Measurements from ENCODE around the gene DPP6. TPM values are rescaled to one million over a fixed set of nuclear protein-coding genes. Genes with fewer than 3 reads are reported as not detected.

The DPP6 gene
- total RNA-seq, 4 donors from 2014 or later = 0.30 to 11.8 (median 10.7) TPM

DNA sequence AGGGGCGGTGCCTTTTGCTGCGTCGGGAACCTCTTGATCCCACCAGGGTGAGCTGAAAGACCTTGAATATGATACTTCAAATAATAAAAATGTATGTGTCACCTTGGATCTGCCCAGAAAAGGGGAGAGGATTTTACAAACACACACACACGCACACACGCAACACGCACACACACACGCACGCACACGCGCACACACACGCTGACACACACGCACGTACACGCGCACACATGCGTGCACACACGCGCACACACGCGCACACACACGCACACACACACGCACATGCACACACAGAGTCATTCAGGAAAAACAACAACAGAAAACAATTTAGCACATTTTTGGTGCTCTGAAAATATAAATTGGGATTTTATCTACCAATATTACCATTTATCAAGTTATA is 571.2 kb downstream of the DPP6 start:
- no peak overlapping the region for H3K4me3 ChIP-seq
- no peak for DNase-seq (ENCODE audit: low spot score in 2 of 2)
- no peaks in the 10 kb centered on the region for H3K27me3 ChIP-seq
- H3K9me3 ChIP-seq = no peaks in the 10 kb centered on the region
- H3K36me3 ChIP-seq = no peaks in the 10 kb centered on the region
- no peak overlapping the region for H3K27ac ChIP-seq
- H3K4me1 ChIP-seq = no peaks in the 10 kb centered on the region
- TF ChIP-seq POLR2AphosphoS5 (IDR thresholded peaks at IDR 0.05) (no peak), EP300 (IDR thresholded peaks at IDR 0.05) (no peak), POLR2A (IDR thresholded peaks at IDR 0.05) (no peak)
- TF ChIP-seq, protein P1, sequence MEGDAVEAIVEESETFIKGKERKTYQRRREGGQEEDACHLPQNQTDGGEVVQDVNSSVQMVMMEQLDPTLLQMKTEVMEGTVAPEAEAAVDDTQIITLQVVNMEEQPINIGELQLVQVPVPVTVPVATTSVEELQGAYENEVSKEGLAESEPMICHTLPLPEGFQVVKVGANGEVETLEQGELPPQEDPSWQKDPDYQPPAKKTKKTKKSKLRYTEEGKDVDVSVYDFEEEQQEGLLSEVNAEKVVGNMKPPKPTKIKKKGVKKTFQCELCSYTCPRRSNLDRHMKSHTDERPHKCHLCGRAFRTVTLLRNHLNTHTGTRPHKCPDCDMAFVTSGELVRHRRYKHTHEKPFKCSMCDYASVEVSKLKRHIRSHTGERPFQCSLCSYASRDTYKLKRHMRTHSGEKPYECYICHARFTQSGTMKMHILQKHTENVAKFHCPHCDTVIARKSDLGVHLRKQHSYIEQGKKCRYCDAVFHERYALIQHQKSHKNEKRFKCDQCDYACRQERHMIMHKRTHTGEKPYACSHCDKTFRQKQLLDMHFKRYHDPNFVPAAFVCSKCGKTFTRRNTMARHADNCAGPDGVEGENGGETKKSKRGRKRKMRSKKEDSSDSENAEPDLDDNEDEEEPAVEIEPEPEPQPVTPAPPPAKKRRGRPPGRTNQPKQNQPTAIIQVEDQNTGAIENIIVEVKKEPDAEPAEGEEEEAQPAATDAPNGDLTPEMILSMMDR (IDR thresholded peaks at IDR 0.05) = no peak
- WGBS = 82% methylated on average over 22 of the region's 22 CpGs

DNA sequence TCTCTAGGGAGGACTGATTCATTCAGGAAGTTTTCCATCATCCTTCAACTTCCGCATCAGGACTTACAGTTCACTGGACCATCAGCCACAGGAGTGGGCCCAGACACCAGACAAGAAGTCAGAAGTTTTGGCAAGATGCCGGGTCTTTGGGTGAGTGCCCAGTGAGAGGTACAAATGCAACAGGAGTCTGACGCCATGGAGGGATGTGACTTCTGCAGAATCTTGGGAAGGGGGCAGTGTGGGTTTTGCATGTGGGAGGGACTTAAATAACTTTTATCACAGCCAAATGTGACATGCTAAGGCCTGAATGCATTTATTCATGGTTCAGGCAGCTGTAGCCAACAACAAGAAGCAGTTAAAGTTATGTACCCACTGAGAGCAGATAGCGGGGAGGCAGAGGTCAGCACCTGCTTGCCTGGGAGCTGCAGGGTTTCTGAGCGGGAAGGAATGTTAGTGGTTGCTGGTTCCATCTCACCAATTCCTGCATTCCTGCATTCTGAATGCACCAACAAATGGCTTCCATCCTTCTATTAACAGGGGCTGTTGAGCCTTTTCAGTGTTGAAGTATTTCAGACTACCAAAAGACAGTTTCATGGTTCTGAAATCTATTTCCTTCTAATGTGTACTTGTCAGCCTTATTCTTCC is 575.6 kb downstream of the DPP6 start:
- no peaks in the 10 kb centered on the region for H3K9me3 ChIP-seq
- H3K4me3 ChIP-seq = no peak overlapping the region
- H3K27me3 ChIP-seq = no peaks in the 10 kb centered on the region
- H3K27ac ChIP-seq = no peak overlapping the region
- TF ChIP-seq POLR2AphosphoS5 (IDR thresholded peaks at IDR 0.05) = no peak
- TF ChIP-seq, protein P1 (IDR thresholded peaks at IDR 0.05) = no peak
- TF ChIP-seq EP300 (IDR thresholded peaks at IDR 0.05) = no peak
- no peak for TF ChIP-seq POLR2A (IDR thresholded peaks at IDR 0.05)
- WGBS = 78% methylated on average over 5 of the region's 5 CpGs
- H3K36me3 ChIP-seq = no peaks in the 10 kb centered on the region
- DNase-seq (ENCODE audit: low spot score in 2 of 2) = no peak
- no peaks in the 10 kb centered on the region for H3K4me1 ChIP-seq

DNA sequence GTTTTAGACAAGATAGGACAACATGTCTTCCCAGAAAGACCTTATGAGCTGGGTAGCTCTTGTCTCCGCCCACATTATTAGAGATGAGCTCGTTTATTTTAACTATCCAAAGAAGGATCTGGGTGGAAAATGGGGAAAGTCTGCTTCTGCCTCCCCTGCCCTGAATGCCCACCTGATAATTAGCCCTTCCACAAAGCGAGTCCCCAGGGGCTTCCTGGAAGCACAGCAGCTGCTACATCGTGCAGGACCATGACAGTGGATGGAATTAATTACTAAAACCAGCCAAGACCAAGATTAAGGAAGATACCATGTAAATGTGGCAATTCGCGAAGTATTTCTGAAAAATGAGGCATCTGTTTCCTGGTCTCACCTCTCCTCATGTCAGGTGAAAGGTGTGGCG is 576.4 kb downstream of the DPP6 start:
- H3K9me3 ChIP-seq = no peaks in the 10 kb centered on the region
- H3K4me3 ChIP-seq = no peak overlapping the region
- TF ChIP-seq POLR2AphosphoS5 (IDR thresholded peaks at IDR 0.05) = no peak
- no peak for TF ChIP-seq POLR2A (IDR thresholded peaks at IDR 0.05)
- TF ChIP-seq, protein P1 (IDR thresholded peaks at IDR 0.05) = no peak
- no peak for TF ChIP-seq EP300 (IDR thresholded peaks at IDR 0.05)
- no peaks in the 10 kb centered on the region for H3K36me3 ChIP-seq
- no peak for DNase-seq (ENCODE audit: low spot score in 2 of 2)
- no peak overlapping the region for H3K27ac ChIP-seq
- 52% methylated on average over 7 of the region's 7 CpGs for WGBS
- no peaks in the 10 kb centered on the region for H3K27me3 ChIP-seq
- no peaks in the 10 kb centered on the region for H3K4me1 ChIP-seq

DNA sequence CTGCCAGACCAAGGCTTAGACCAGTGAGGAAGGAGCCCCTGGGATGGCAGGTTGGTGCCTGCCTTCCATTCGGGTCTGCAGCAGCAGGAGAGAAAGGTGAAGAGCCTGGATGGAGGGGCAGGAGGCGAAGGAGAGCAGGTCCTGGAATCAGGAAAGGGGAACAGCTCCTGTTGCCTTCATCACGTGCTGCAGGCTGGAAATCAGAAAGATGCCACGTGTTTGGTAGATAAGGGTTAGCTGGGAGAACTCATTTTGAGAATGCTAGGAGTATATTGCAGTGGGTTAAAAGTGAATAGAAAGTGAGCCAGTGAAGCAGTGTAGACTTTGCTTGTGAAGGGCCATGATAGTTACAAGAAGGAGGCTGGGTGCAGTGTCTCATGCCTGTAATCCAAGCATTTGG is 579.0 kb downstream of the DPP6 start:
- H3K27ac ChIP-seq = no peak overlapping the region
- no peaks in the 10 kb centered on the region for H3K36me3 ChIP-seq
- no peaks in the 10 kb centered on the region for H3K27me3 ChIP-seq
- WGBS = 56% methylated on average over 4 of the region's 4 CpGs
- peaks cover 2% of the 10 kb centered on the region for H3K9me3 ChIP-seq
- TF ChIP-seq, protein P1 (IDR thresholded peaks at IDR 0.05) = no peak
- TF ChIP-seq POLR2A (IDR thresholded peaks at IDR 0.05) = no peak
- TF ChIP-seq POLR2AphosphoS5 (IDR thresholded peaks at IDR 0.05) = no peak
- TF ChIP-seq EP300 (IDR thresholded peaks at IDR 0.05) = no peak
- H3K4me3 ChIP-seq = no peak overlapping the region
- no peaks in the 10 kb centered on the region for H3K4me1 ChIP-seq
- DNase-seq (ENCODE audit: low spot score in 2 of 2) = no peak

DNA sequence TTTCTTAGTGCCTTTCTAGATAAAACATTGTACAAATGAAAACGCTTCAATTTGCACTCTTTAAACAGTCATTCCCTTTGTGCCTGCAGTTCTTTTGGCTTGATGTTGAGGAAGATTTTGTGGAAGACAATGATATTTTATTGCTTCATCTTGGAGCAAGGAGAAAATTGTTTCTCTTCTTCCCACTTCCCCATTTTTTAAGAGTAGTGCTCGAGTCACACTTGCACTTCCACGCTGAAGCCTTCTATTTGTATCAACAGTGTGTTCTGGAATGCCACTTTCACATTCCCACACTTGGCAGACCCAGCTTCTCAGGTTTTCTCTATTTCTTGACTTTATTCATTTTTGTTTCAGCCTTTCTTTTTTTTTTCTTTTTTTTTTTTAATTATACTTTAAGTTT is 581.4 kb downstream of the DPP6 start:
- Histone ChIP-seq H3K4me1 (no peaks in the 10 kb centered on the region), H3K27me3 (no peaks in the 10 kb centered on the region), H3K36me3 (no peaks in the 10 kb centered on the region), H3K4me3 (no peak overlapping the region), H3K27ac (no peak overlapping the region), H3K9me3 (peaks cover 2% of the 10 kb centered on the region)
- no peak for DNase-seq (ENCODE audit: low spot score in 2 of 2)
- TF ChIP-seq EP300 (IDR thresholded peaks at IDR 0.05) (no peak), POLR2AphosphoS5 (IDR thresholded peaks at IDR 0.05) (no peak)
- WGBS = 91% methylated on average over 3 of the region's 3 CpGs

DNA sequence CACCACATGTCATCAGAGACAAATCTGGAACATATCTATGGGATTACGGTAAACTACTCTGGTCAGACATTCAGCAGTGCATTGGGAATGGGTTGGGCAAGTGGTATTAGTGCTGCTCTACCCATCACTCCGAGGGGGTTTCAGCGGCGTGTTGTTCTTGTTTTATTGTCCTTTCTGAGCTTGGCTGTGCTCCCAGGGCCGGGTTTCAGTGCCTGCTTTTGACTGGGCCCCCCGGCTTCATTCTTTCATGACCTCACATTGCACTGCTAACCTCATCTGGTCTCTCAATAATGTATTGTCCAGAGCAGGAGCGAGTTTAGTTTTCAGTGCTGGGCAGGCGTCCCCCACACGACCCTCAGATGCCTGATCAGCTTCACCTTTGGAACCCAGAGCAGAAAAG is 586.1 kb downstream of the DPP6 start:
- Histone ChIP-seq H3K27ac (no peak overlapping the region), H3K4me3 (no peak overlapping the region), H3K27me3 (no peaks in the 10 kb centered on the region), H3K9me3 (peaks cover 2% of the 10 kb centered on the region), H3K36me3 (no peaks in the 10 kb centered on the region), H3K4me1 (no peaks in the 10 kb centered on the region)
- no peak for TF ChIP-seq POLR2A (IDR thresholded peaks at IDR 0.05)
- TF ChIP-seq, protein P1 (IDR thresholded peaks at IDR 0.05) = no peak
- no peak for TF ChIP-seq EP300 (IDR thresholded peaks at IDR 0.05)
- TF ChIP-seq POLR2AphosphoS5 (IDR thresholded peaks at IDR 0.05) = no peak
- 72% methylated on average over 9 of the region's 9 CpGs for WGBS
- no peak for DNase-seq (ENCODE audit: low spot score in 2 of 2)
